ENCODE results near the gene GIPC3.

DNA sequence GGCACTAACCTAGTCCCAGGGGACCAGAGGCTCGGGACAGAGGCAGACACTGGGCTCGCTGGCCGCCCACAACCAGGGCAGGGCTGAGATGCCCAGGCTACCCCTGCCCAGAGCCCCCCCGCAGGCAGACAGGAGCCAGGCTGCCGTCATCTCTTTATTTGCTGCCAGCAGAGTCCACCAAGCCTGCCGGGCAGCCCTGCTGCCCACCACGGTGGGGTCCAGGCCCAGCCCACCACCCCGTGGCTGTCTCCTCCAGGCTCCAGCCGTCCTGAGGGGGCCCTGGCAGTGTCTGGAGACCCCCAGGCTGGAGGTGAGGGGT, 41.3 kb upstream of the GIPC3 start:
- TF ChIP-seq, protein P1, sequence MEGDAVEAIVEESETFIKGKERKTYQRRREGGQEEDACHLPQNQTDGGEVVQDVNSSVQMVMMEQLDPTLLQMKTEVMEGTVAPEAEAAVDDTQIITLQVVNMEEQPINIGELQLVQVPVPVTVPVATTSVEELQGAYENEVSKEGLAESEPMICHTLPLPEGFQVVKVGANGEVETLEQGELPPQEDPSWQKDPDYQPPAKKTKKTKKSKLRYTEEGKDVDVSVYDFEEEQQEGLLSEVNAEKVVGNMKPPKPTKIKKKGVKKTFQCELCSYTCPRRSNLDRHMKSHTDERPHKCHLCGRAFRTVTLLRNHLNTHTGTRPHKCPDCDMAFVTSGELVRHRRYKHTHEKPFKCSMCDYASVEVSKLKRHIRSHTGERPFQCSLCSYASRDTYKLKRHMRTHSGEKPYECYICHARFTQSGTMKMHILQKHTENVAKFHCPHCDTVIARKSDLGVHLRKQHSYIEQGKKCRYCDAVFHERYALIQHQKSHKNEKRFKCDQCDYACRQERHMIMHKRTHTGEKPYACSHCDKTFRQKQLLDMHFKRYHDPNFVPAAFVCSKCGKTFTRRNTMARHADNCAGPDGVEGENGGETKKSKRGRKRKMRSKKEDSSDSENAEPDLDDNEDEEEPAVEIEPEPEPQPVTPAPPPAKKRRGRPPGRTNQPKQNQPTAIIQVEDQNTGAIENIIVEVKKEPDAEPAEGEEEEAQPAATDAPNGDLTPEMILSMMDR (IDR thresholded peaks at IDR 0.05), result no peak
- no peak for TF ChIP-seq POLR2A (IDR thresholded peaks at IDR 0.05)
